ENCODE data around the gene STK25. TPM values are rescaled to one million over a fixed set of nuclear protein-coding genes. Genes with fewer than 3 reads are reported as not detected.

Gene STK25
- polyA plus RNA-seq, 2 of the 4 experiments (the other 2 are of a cell fraction) = 101 to 138 TPM

DNA sequence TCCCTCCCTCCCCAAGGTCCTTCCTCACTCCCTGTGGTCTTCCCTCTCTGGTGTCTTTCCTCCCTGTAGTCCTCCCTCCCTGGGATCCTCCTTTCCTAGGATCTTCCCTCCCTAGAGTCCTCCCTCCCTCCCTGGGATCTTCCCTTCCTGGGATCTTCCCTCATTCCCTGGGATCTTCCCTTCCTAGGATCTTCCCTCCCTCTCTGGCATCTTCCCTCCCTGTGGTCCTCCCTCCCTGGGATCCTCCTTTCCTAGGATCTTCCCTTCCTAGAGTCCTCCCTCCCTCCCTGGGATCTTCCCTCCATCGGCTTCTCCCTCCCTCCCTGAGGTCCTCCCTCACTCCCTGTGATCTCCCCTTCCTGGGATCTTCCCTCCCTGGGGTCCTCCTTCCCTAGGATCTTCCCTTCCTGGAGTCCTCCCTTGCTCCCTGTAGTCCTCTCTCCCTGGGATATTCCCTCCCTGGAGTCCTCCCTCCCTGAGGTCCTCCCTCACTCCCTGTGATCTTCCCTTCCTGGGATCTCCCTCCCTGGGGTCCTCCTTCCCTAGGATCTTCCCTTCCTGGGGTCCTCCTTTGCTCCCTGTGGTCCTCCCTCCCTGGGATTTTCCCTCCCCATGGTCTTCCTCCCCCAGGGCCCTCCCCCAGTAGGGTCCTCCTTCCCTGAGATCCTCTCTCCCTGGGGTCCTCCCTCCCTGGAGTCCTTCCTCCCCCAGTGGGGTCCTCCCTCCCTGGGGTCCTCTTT is 23.0 kb downstream of the STK25 start:
- H3K4me3 ChIP-seq = no peak overlapping the region
- ChIA-PET CTCF (no interaction called here), POLR2A (no interaction called here)
- DNase-seq (ENCODE audit: low read depth in 1 of 2, low spot score in 1 of 2) = no peak
- FAIRE-seq = no peak
- H3K4me1 ChIP-seq = no peaks in the 10 kb centered on the region
- no peak overlapping the region for H3K4me2 ChIP-seq
- no peak overlapping the region for H3K27ac ChIP-seq
- no peak for TF ChIP-seq FOSL2 (IDR thresholded peaks at IDR 0.05)
- TF ChIP-seq FOSL2 (CRISPR knock-in tag; IDR thresholded peaks at IDR 0.05) = no peak
- TF ChIP-seq SREBF2 (IDR thresholded peaks at IDR 0.05) = no peak
- TF ChIP-seq HOXB5 (CRISPR knock-in tag; IDR thresholded peaks at IDR 0.05) = no peak
- ATAC-seq = no peak
- no peaks in the 10 kb centered on the region for H3K9me3 ChIP-seq
- 72% methylated on average over 1 of the region's 1 CpG for WGBS (ENCODE audit: missing lambda C conversion rate)

GRCh38 chr2:241483305-241483704 is 25.1 kb downstream of the STK25 start:
- Histone ChIP-seq H3K9me3 (no peaks in the 10 kb centered on the region), H3K4me1 (no peaks in the 10 kb centered on the region), H3K4me2 (no peak overlapping the region), H3K4me3 (no peak overlapping the region), H3K27ac (no peak overlapping the region)
- POLR2A ChIA-PET = no interaction called here
- WGBS (ENCODE audit: missing lambda C conversion rate) = 77% methylated on average over 7 of the region's 9 CpGs
- FAIRE-seq (no peak), ATAC-seq (no peak), DNase-seq (ENCODE audit: low read depth in 1 of 2, low spot score in 1 of 2) (no peak)
- CTCF ChIA-PET = interaction anchor here (1.5 kb wide), 1 partner anchor 8 kb away, joined by 3 read pairs; no protein-coding TSS in a partner anchor
- TF ChIP-seq CBX8 (IDR thresholded peaks at IDR 0.05) (no peak), POLR2AphosphoS2 (conservative IDR thresholded peaks at IDR 0.05; ENCODE audit: low read length) (no peak), TFCP2L1 (CRISPR knock-in tag; IDR thresholded peaks at IDR 0.05) (no peak), RAD21 (conservative IDR thresholded peaks at IDR 0.05 in 1 of 2, IDR thresholded peaks at IDR 0.05 in 1 of 2) (no peak), HOXB13 (CRISPR knock-in tag; IDR thresholded peaks at IDR 0.05; ENCODE audit: low read depth) (no peak), NFE2L2 (conservative IDR thresholded peaks at IDR 0.05; ENCODE audit: low read length) (no peak), NPAS2 (CRISPR knock-in tag; IDR thresholded peaks at IDR 0.05; ENCODE audit: borderline replicate concordance) (no peak), RCOR1 (IDR thresholded peaks at IDR 0.05; ENCODE audit: low read depth, low read length) (no peak), JUNB (IDR thresholded peaks at IDR 0.05) (no peak), RNF2 (IDR thresholded peaks at IDR 0.05; ENCODE audit: borderline replicate concordance, low read depth) (no peak)

DNA sequence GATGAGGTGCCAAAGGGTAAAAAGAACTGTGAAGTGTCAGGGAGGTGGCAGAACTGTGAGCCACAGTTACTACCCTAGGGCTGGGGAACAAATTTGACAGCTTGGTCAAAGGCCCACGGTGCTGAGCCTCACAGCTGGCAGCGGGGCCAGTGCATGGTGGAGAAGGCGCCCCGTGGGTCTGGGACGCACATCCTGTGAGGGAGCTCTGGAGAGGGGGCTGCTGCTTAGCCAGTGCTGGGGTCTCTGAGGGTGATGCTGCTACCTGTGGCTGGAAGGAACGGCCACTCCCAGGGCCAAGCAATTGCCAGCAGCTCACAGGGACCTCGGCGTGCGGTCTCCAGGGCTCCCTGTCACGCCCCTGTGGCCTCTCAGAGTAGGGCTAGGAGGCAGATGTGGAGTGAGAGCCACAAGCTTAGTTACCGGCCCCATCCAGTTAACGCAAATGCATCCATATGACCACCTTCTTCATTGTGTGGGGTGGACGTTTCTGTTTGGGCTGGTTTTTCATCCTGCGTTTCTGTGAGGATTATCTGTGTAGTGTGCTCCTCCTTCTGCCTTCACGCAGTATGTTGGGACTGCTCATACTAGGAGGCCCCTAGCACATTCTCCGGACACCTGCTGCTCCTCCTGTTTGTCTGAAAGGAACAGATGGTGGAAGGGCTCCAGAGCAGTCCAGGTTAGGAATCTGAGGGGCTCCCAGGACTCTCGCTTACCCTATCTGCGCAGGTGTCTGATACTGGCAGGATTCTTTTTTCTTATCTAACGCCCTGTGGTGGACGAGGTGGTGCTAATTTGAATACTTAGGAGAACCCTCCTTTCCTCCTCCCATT is 26.0 kb downstream of the STK25 start:
- no peak overlapping the region for H3K27ac ChIP-seq
- DNase-seq (ENCODE audit: low read depth in 1 of 2, low spot score in 1 of 2) = no peak
- ChIA-PET CTCF (no interaction called here), POLR2A (no interaction called here)
- ATAC-seq = peak in 1 of 2 experiments; percentile 21; a peak in 2 of 6 replicates
- no peaks in the 10 kb centered on the region for H3K4me1 ChIP-seq
- FAIRE-seq = no peak
- no peak overlapping the region for H3K4me2 ChIP-seq
- no peaks in the 10 kb centered on the region for H3K9me3 ChIP-seq
- no peak overlapping the region for H3K4me3 ChIP-seq
- 85% methylated on average over 18 of the region's 20 CpGs for WGBS (ENCODE audit: missing lambda C conversion rate)
- no peak for TF ChIP-seq TP53 (CRISPR knock-in tag; IDR thresholded peaks at IDR 0.05)
- no peak for TF ChIP-seq HMGXB4 (CRISPR knock-in tag; IDR thresholded peaks at IDR 0.05; ENCODE audit: borderline replicate concordance)
- no peak for TF ChIP-seq ESRRA (IDR thresholded peaks at IDR 0.05; ENCODE audit: borderline replicate concordance, low read length)
- TF ChIP-seq, protein P1, sequence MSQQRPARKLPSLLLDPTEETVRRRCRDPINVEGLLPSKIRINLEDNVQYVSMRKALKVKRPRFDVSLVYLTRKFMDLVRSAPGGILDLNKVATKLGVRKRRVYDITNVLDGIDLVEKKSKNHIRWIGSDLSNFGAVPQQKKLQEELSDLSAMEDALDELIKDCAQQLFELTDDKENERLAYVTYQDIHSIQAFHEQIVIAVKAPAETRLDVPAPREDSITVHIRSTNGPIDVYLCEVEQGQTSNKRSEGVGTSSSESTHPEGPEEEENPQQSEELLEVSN (IDR thresholded peaks at IDR 0.05; ENCODE audit: borderline replicate concordance, low read depth) = no peak
- TF ChIP-seq FOSL2 (IDR thresholded peaks at IDR 0.05) = no peak
- TF ChIP-seq FOSL2 (CRISPR knock-in tag; IDR thresholded peaks at IDR 0.05) = no peak
- no peak for TF ChIP-seq RAD21 (conservative IDR thresholded peaks at IDR 0.05 in 1 of 2, IDR thresholded peaks at IDR 0.05 in 1 of 2)
- TF ChIP-seq MYC (IDR thresholded peaks at IDR 0.05; ENCODE audit: borderline replicate concordance, low read length) = no peak
- TF ChIP-seq NFE2L2 (conservative IDR thresholded peaks at IDR 0.05; ENCODE audit: low read length) = no peak
- no peak for TF ChIP-seq TFCP2L1 (CRISPR knock-in tag; IDR thresholded peaks at IDR 0.05)
- TF ChIP-seq ZSCAN20 (CRISPR knock-in tag; IDR thresholded peaks at IDR 0.05) = no peak
- TF ChIP-seq CTCF (IDR thresholded peaks at IDR 0.05) = no peak
- TF ChIP-seq RFX5 (IDR thresholded peaks at IDR 0.05) = no peak
- TF ChIP-seq ZNF302 (CRISPR knock-in tag; IDR thresholded peaks at IDR 0.05) = no peak
- TF ChIP-seq, protein P2, sequence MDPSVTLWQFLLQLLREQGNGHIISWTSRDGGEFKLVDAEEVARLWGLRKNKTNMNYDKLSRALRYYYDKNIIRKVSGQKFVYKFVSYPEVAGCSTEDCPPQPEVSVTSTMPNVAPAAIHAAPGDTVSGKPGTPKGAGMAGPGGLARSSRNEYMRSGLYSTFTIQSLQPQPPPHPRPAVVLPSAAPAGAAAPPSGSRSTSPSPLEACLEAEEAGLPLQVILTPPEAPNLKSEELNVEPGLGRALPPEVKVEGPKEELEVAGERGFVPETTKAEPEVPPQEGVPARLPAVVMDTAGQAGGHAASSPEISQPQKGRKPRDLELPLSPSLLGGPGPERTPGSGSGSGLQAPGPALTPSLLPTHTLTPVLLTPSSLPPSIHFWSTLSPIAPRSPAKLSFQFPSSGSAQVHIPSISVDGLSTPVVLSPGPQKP (IDR thresholded peaks at IDR 0.05; ENCODE audit: low read depth, low read length) = no peak

All from A549 (cell line).